CD14-positive monocyte (primary cell): ENCODE results near the gene MATN4. TPM values are rescaled to one million over a fixed set of nuclear protein-coding genes. Genes with fewer than 3 reads are reported as not detected.

ENCODE experiments used
- DNase-seq, 3 donors: peaks; one replicate each; pipeline ENCODE4 v3.0.0-alpha.2; 2011 to 2022
- H2AFZ ChIP-seq: 2 replicates; pipeline ENCODE4 v1.6.0; 2012; ENCODE audit warnings: mild to moderate bottlenecking, low read depth, low read length, inconsistent platforms; ENCODE audit not compliant: insufficient read depth, poor library complexity, severe bottlenecking
- H3K27ac ChIP-seq, 2 donors: 1 replicate in 1 of 2; 2 replicates in 1 of 2; pipeline ENCODE4 v1.5.1; 2012 to 2013; ENCODE audit warnings: low read length in 2 of 2, control low read depth in 1 of 2, inconsistent platforms in 1 of 2, low read depth in 1 of 2, mild to moderate bottlenecking in 1 of 2
- H3K27me3 ChIP-seq, 2 donors: one replicate each; pipeline versions ENCODE4 v1.6.0 to v1.6.1; 2011 to 2013; ENCODE audit warnings: low read length in 2 of 2; ENCODE audit not compliant: control insufficient read depth in 2 of 2, insufficient read depth in 2 of 2
- H3K36me3 ChIP-seq, 2 donors: replicated peaks in 1 of 2; 1 replicate in 1 of 2; 2 replicates in 1 of 2; pipeline versions ENCODE4 v1.5.1 to v1.6.1; 2012 to 2013; ENCODE audit warnings: low read length in 2 of 2, control low read depth in 1 of 2, inconsistent platforms in 1 of 2, mild to moderate bottlenecking in 1 of 2; ENCODE audit not compliant: insufficient read depth in 2 of 2, control insufficient read depth in 1 of 2
- H3K4me1 ChIP-seq, 2 donors: 1 replicate in 1 of 2; 2 replicates in 1 of 2; pipeline versions ENCODE4 v1.5.1 to v1.6.1; 2012 to 2013; ENCODE audit warnings: low read length in 2 of 2, control low read depth in 1 of 2, inconsistent platforms in 1 of 2, mild to moderate bottlenecking in 1 of 2, moderate library complexity in 1 of 2; ENCODE audit not compliant: insufficient read depth in 2 of 2, control insufficient read depth in 1 of 2
- H3K4me2 ChIP-seq: replicated peaks from 2 replicates; pipeline ENCODE3; 2012; ENCODE audit warnings: low read length, moderate library complexity, mild to moderate bottlenecking; ENCODE audit not compliant: poor library complexity, severe bottlenecking; ENCODE audit errors: extremely low read depth
- H3K4me3 ChIP-seq, 3 experiments: fragments of 200-600 bp in 1 of 3; sonication (generic) in 1 of 3; replicated peaks in 1 of 3; 1 replicate in 2 of 3; 2 replicates in 1 of 3; pipeline ENCODE4 v1.5.1; 2011 to 2013; ENCODE audit warnings: low read length in 3 of 3, mild to moderate bottlenecking in 3 of 3, control low read depth in 2 of 3, low read depth in 2 of 3, inconsistent platforms in 1 of 3, moderate library complexity in 1 of 3
- H3K79me2 ChIP-seq: 2 replicates; pipeline ENCODE4 v1.6.0; 2012; ENCODE audit warnings: mild to moderate bottlenecking, control low read depth, inconsistent platforms, low read length, moderate library complexity; ENCODE audit not compliant: insufficient read depth
- H3K9ac ChIP-seq: 2 replicates; pipeline ENCODE4 v1.6.0; 2017; ENCODE audit warnings: low read length, mild to moderate bottlenecking; ENCODE audit not compliant: insufficient read depth, poor library complexity, severe bottlenecking
- H3K9me3 ChIP-seq, 2 donors: replicated peaks in 1 of 2; 1 replicate in 1 of 2; 2 replicates in 1 of 2; pipeline versions ENCODE4 v1.5.1 to v1.6.1; 2012 to 2013; ENCODE audit warnings: low read length in 2 of 2, control low read depth in 1 of 2; ENCODE audit not compliant: control insufficient read depth in 1 of 2, insufficient read depth in 1 of 2
- H4K20me1 ChIP-seq: 2 replicates; pipeline ENCODE4 v1.6.0; 2012; ENCODE audit warnings: mild to moderate bottlenecking, low read length, control low read depth, moderate library complexity; ENCODE audit not compliant: insufficient read depth
- H3K27ac Mint-ChIP-seq, 7 donors: one replicate each; pipeline ENCODE4 v1.8.0; 2020; ENCODE audit warnings: mild to moderate bottlenecking in 7 of 7, mixed read lengths in 7 of 7, moderate library complexity in 6 of 7, inconsistent platforms in 2 of 7
- H3K27me3 Mint-ChIP-seq, 3 donors: one replicate each; pipeline ENCODE4 v1.8.0; 2021 to 2022; ENCODE audit warnings: low read depth in 3 of 3, mild to moderate bottlenecking in 3 of 3, mixed read lengths in 3 of 3, moderate library complexity in 3 of 3, inconsistent platforms in 1 of 3
- H3K36me3 Mint-ChIP-seq, 2 donors: one replicate each; pipeline ENCODE4 v1.8.0; 2020; ENCODE audit warnings: mixed read lengths in 2 of 2, inconsistent platforms in 1 of 2, mild to moderate bottlenecking in 1 of 2
- H3K4me1 Mint-ChIP-seq: one replicate; pipeline ENCODE4 v1.8.0; 2020; ENCODE audit warnings: mild to moderate bottlenecking, mixed read lengths
- H3K4me3 Mint-ChIP-seq, 2 donors: one replicate each; pipeline ENCODE4 v1.8.0; 2020; ENCODE audit warnings: mild to moderate bottlenecking in 2 of 2, mixed read lengths in 2 of 2, moderate library complexity in 1 of 2
- H3K9me3 Mint-ChIP-seq, 7 donors: one replicate each; pipeline ENCODE4 v1.8.0; 2020 to 2022; ENCODE audit warnings: mixed read lengths in 7 of 7, mild to moderate bottlenecking in 6 of 7, moderate library complexity in 6 of 7, inconsistent platforms in 2 of 7
- WGBS: methylation state at CpG from one replicate; pipeline ENCODE4 v1.1.5; 2013; ENCODE audit warnings: missing lambda C conversion rate; ENCODE audit not compliant: insufficient coverage; 5-methylcytosine and 5-hydroxymethylcytosine counted together
- intact Hi-C, 2 donors: fragments of 100-400 bp; cut with micrococcal nuclease; formaldehyde crosslinking; loops; one replicate each; pipeline versions ENCODE4 v1.15.0 to v1.15.1; 2023
- polyA plus RNA-seq, 3 donors: library from polyadenylated mRNA; depleted of rRNA in 1 of 3; unstranded in 2 of 3; stranded (reverse) in 1 of 3; fragments of 300-500 nt in 2 of 3; fragments of >200 nt in 1 of 3; fragmentation: Illumina TruSeq in 2 of 3; gene quantifications; 1 replicate in 2 of 3; 2 replicates in 1 of 3; pipeline ENCODE4 v1.2.3, GENCODE V29; 2012 to 2021
- TF ChIP-seq, protein P1 (sequence below): fragments of 200-600 bp; IDR thresholded peaks from one replicate; pipeline ENCODE4 v1.8.0; 2022; ENCODE audit warnings: antibody characterized with exemption, mild to moderate bottlenecking

MATN4 gene
- polyA plus RNA-seq, 3 donors: not detected

DNA sequence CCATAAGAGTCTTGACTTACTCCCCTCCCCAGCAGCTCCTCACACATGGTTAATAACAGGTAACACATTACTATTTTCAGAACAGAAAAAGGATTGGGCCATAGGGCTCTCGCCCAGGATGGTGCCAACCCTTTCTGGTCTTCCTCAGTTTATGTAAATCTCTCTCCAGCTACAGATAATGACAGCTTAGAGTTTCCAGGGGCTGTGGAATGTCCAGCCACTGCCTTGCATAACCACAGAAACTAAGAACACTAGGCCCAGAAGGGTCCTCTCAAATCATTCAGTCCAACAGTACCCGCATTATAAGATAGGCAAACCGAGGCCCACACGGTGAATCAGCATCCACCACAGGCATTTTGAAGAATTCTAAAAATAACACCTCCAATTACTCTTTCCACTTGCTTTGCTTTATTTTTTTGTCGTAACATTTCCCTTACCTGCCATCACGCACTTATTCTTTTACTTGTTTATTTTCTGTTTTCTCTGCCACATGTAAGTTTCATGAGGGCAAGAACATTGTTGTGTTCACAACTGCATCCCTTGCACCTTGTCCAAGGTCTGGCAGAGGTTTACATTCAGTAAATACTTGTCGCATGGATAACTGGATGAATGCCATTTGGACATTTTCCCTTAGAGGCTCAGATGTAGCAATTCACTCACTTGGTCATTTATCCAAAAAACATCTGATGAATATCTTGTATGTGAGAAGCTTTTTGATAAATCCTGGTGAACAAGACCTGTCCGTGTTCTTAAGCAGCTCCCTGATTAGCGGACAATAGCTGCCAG is 46.5 kb upstream of the MATN4 start:
- Histone ChIP-seq H3K79me2 (no peaks in the 10 kb centered on the region), H3K27me3 (no peaks in the 10 kb centered on the region), H3K27ac (no peak overlapping the region), H3K4me3 (no peak overlapping the region), H3K4me2 (no peak overlapping the region), H3K9ac (no peak overlapping the region), H4K20me1 (no peaks in the 10 kb centered on the region), H3K36me3 (no peaks in the 10 kb centered on the region), H3K4me1 (peaks cover 16 to 22% of the 10 kb centered on the region in 2 donors), H3K9me3 (no peaks in the 10 kb centered on the region), H2AFZ (no peak overlapping the region)
- intact Hi-C loops: no loop called here
- TF ChIP-seq, protein P1, sequence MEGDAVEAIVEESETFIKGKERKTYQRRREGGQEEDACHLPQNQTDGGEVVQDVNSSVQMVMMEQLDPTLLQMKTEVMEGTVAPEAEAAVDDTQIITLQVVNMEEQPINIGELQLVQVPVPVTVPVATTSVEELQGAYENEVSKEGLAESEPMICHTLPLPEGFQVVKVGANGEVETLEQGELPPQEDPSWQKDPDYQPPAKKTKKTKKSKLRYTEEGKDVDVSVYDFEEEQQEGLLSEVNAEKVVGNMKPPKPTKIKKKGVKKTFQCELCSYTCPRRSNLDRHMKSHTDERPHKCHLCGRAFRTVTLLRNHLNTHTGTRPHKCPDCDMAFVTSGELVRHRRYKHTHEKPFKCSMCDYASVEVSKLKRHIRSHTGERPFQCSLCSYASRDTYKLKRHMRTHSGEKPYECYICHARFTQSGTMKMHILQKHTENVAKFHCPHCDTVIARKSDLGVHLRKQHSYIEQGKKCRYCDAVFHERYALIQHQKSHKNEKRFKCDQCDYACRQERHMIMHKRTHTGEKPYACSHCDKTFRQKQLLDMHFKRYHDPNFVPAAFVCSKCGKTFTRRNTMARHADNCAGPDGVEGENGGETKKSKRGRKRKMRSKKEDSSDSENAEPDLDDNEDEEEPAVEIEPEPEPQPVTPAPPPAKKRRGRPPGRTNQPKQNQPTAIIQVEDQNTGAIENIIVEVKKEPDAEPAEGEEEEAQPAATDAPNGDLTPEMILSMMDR: no peak
- H3K36me3 Mint-ChIP-seq: no peaks in the 10 kb centered on the region
- H3K4me3 Mint-ChIP-seq: no peak overlapping the region
- 100% methylated on average over 6 of the region's 9 CpGs for WGBS
- H3K4me1 Mint-ChIP-seq: peaks cover 25% of the 10 kb centered on the region
- H3K27me3 Mint-ChIP-seq: peaks cover 2% of the 10 kb centered on the region in 3 donors
- H3K27ac Mint-ChIP-seq: no peak overlapping the region
- no peaks in the 10 kb centered on the region for H3K9me3 Mint-ChIP-seq
- no peak for DNase-seq

DNA sequence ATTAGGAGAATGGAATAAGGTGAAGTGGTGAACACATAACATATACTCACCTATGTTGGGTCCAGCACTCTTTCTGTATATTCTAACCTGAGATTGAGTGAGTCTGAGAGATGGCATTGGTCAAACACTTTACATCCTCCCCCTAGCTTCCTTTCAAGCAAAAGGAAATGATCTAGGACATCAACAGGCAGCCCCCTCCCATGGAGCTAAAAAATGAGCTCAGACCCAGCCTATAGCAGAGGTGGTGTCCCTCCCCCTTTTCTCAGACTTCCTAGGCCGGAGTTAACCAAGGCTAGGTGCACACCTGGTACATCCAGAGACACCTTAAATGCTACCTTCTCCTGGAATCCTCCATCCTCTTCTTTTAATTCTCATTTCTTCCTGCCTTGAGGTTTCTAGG is 45.6 kb upstream of the MATN4 start:
- H3K27ac ChIP-seq: no peak overlapping the region
- H3K27me3 ChIP-seq: no peaks in the 10 kb centered on the region
- no peaks in the 10 kb centered on the region for H4K20me1 ChIP-seq
- peaks cover 8 to 13% of the 10 kb centered on the region in 2 donors for H3K4me1 ChIP-seq
- Mint-ChIP-seq H3K36me3 (no peaks in the 10 kb centered on the region), H3K9me3 (no peaks in the 10 kb centered on the region), H3K27ac (no peak overlapping the region), H3K27me3 (peaks cover 3 to 6% (median 4%) of the 10 kb centered on the region in 3 donors), H3K4me3 (no peak overlapping the region), H3K4me1 (peaks cover 16% of the 10 kb centered on the region)
- WGBS: 100% methylated on average over 1 of the region's 1 CpG
- H3K36me3 ChIP-seq: no peaks in the 10 kb centered on the region
- no peaks in the 10 kb centered on the region for H3K79me2 ChIP-seq
- no peak overlapping the region for H3K4me3 ChIP-seq
- no peak for DNase-seq
- H3K9me3 ChIP-seq: no peaks in the 10 kb centered on the region
- no peak overlapping the region for H3K9ac ChIP-seq
- no peak overlapping the region for H2AFZ ChIP-seq
- intact Hi-C loops: no loop called here
- no peak overlapping the region for H3K4me2 ChIP-seq
- TF ChIP-seq, protein P1: no peak
